Suprapubic skin (tissue), 4 donors: ENCODE measurements around the gene RNF215. TPM values are rescaled to one million over a fixed set of nuclear protein-coding genes. Genes with fewer than 3 reads are reported as not detected.
"Not testable (repeated sequence)": the region's sequence is repeated elsewhere in the genome, so short reads cannot be mapped to it uniquely, and the experiment has no call there.

ENCODE experiments used
- DNase-seq, 2 donors: peaks; one replicate each; pipeline ENCODE4 v3.0.0-alpha.2; 2019; ENCODE audit warnings: low spot score in 2 of 2
- H3K27ac ChIP-seq: fragments of 200-600 bp; sonication (generic); one replicate; pipeline ENCODE4 v1.5.1; 2019
- H3K27me3 ChIP-seq: fragments of 200-600 bp; sonication (generic); one replicate; pipeline ENCODE4 v1.5.1; 2019
- H3K36me3 ChIP-seq: fragments of 200-600 bp; sonication (generic); one replicate; pipeline ENCODE4 v1.5.1; 2019
- H3K4me1 ChIP-seq: fragments of 200-600 bp; sonication (generic); one replicate; pipeline ENCODE4 v1.5.1; 2019
- H3K4me3 ChIP-seq: fragments of 200-600 bp; sonication (generic); one replicate; pipeline ENCODE4 v1.5.1; 2019; ENCODE audit warnings: mild to moderate bottlenecking
- H3K9me3 ChIP-seq: fragments of 200-600 bp; sonication (generic); one replicate; pipeline ENCODE4 v1.5.1; 2019
- CTCF ChIP-seq, 2 donors: fragments of 200-600 bp in 1 of 2; fragments of 450-650 bp in 1 of 2; sonication (generic) in 1 of 2; IDR thresholded peaks; one replicate each; pipeline ENCODE4 v1.5.1; 2016 to 2019; ENCODE audit warnings: antibody characterized with exemption in 2 of 2, mild to moderate bottlenecking in 1 of 2, moderate library complexity in 1 of 2
- EP300 ChIP-seq: sonication (generic); formaldehyde crosslinking; IDR thresholded peaks from one replicate; pipeline ENCODE4 v1.6.1; 2017; ENCODE audit warnings: antibody characterized with exemption
- POLR2A ChIP-seq, 2 donors: fragments of 450-650 bp; IDR thresholded peaks; one replicate each; pipeline ENCODE4 v1.6.1; 2017; ENCODE audit warnings: antibody characterized with exemption in 2 of 2, mild to moderate bottlenecking in 2 of 2, moderate library complexity in 2 of 2
- POLR2AphosphoS5 ChIP-seq, 3 donors: sonication (generic); formaldehyde crosslinking; IDR thresholded peaks; one replicate each; pipeline ENCODE4 v1.6.1; 2017; ENCODE audit warnings: antibody characterized with exemption in 3 of 3
- WGBS: methylation state at CpG from one replicate; pipeline ENCODE4 v1.1.5; 2018; 5-methylcytosine and 5-hydroxymethylcytosine counted together
- total RNA-seq, 4 donors: library from RNA; depleted of rRNA; stranded (reverse); fragments of >200 nt; gene quantifications; one replicate each; pipeline ENCODE4 v1.1.0, GENCODE V29; 2016

RNF215 gene
- total RNA-seq, 4 donors from 2014 or later, result 6.3 to 15.5 (median 10.2) TPM

GRCh38 chr22:30340911-30341685 is 46.1 kb downstream of the RNF215 start:
- H3K27me3 ChIP-seq, result no peaks in the 10 kb centered on the region
- H3K36me3 ChIP-seq, result peaks cover 100% of the 10 kb centered on the region
- no peak for DNase-seq
- 87% methylated on average over 12 of the region's 16 CpGs for WGBS
- no peak overlapping the region for H3K4me3 ChIP-seq
- peaks cover 3% of the 10 kb centered on the region for H3K4me1 ChIP-seq
- H3K27ac ChIP-seq, result peak overlapping the region; percentile 48
- H3K9me3 ChIP-seq, result no peaks in the 10 kb centered on the region
- TF ChIP-seq EP300 (no peak), POLR2AphosphoS5 (IDR thresholded peaks at IDR 0.05) (no peak), CTCF (IDR thresholded peaks at IDR 0.05) (no peak), POLR2A (IDR thresholded peaks at IDR 0.05) (no peak)

GRCh38 chr22:30338802-30339201 is 48.4 kb downstream of the RNF215 start:
- DNase-seq, result no peak
- WGBS, result 94% methylated on average over 7 of the region's 7 CpGs
- H3K27ac ChIP-seq, result no peak overlapping the region
- TF ChIP-seq CTCF (IDR thresholded peaks at IDR 0.05) (no peak), EP300 (no peak), POLR2AphosphoS5 (IDR thresholded peaks at IDR 0.05) (no peak), POLR2A (IDR thresholded peaks at IDR 0.05) (no peak)
- no peaks in the 10 kb centered on the region for H3K27me3 ChIP-seq
- no peak overlapping the region for H3K4me3 ChIP-seq
- H3K4me1 ChIP-seq, result peaks cover 3% of the 10 kb centered on the region
- peaks cover 100% of the 10 kb centered on the region for H3K36me3 ChIP-seq
- H3K9me3 ChIP-seq, result no peaks in the 10 kb centered on the region

GRCh38 chr22:30338341-30338740 is 48.9 kb downstream of the RNF215 start:
- not testable (repeated sequence) for H3K4me3 ChIP-seq, H3K27me3 ChIP-seq, H3K4me1 ChIP-seq, H3K27ac ChIP-seq, DNase-seq, H3K9me3 ChIP-seq
- H3K36me3 ChIP-seq, result peaks cover 100% of the 10 kb centered on the region
- 80% methylated on average over 9 of the region's 9 CpGs for WGBS

DNA sequence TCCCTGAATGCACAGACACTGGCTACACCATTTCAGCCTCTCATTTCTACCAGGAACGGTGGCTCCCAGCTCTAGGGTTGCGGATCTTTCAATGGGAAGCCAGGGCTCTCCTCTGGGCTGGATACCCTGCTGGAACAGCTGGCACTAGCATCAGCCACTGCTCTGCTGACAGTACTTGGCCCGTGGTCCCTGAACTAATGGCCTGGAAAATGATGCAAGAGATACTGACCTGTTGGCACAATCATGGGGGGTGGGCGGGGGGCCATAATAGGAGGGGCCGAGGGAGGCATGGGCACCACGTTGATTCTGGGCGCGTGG is 49.8 kb downstream of the RNF215 start:
- H3K36me3 ChIP-seq, result peaks cover 100% of the 10 kb centered on the region
- 90% methylated on average over 8 of the region's 8 CpGs for WGBS

DNA sequence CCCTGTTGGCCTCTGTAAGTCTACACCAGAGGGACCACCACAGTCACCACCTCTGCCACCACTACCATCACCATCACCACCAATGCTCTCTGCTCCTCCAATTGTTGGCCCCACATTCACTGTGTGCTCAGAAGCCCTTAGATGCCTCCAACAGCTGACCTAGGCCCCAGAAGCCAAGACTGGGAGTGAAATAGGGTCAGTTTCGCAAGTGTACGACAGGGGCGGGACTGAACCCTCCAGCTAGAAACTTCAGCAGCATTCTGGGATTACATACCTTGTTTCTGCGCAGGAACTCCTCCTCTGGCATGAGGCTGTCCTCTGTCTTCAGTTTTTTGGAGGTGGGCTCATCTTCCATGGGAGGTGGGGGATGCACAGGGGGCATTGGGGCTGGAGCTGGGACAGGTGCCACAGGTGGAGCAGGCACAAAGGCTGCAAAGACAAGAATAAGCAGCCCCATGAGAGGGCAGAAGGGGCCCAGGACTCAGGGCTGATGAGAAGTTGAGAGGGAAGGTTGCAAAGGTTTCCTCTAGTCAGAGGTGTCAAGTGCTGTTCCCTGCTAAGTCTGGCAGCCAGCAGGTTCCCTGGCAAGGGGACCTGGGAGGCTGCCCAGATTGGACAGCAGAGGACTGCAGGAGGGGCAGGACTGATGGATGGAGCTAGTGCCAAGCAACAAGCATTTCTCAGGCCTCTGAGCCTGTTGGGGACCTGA is 50.3 kb downstream of the RNF215 start:
- Histone ChIP-seq H3K27me3 (no peaks in the 10 kb centered on the region), H3K4me3 (no peak overlapping the region), H3K4me1 (peaks cover 2% of the 10 kb centered on the region), H3K27ac (no peak overlapping the region), H3K9me3 (no peaks in the 10 kb centered on the region), H3K36me3 (peaks cover 100% of the 10 kb centered on the region)
- DNase-seq, result no peak
- TF ChIP-seq EP300 (no peak), POLR2A (IDR thresholded peaks at IDR 0.05) (no peak), CTCF (IDR thresholded peaks at IDR 0.05) (no peak), POLR2AphosphoS5 (IDR thresholded peaks at IDR 0.05) (no peak)
- whole genome bisulfite sequencing, result 96% methylated on average over 4 of the region's 4 CpGs

More for the DNA sequence above, 49.8 kb downstream of the RNF215 start:
- Histone ChIP-seq H3K4me3 (no peak overlapping the region), H3K27ac (no peak overlapping the region), H3K27me3 (no peaks in the 10 kb centered on the region), H3K4me1 (peaks cover 3% of the 10 kb centered on the region), H3K9me3 (no peaks in the 10 kb centered on the region)
- no peak for DNase-seq
- TF ChIP-seq POLR2A (IDR thresholded peaks at IDR 0.05) (no peak), POLR2AphosphoS5 (IDR thresholded peaks at IDR 0.05) (no peak), CTCF (IDR thresholded peaks at IDR 0.05) (no peak), EP300 (no peak)
